Gastroesophageal sphincter (tissue), 4 donors: ENCODE data around the gene STPG4. TPM values are rescaled to one million over a fixed set of nuclear protein-coding genes. Genes with fewer than 3 reads are reported as not detected.

Experiments used
- ATAC-seq: fragments of 150-250 bp; one replicate; pipeline ENCODE4 v1.9.1; 2016; ENCODE audit warnings: mild to moderate bottlenecking, moderate library complexity
- H3K27ac ChIP-seq, 4 donors: fragments of 200-600 bp; sonication (generic) in 3 of 4; 1 replicate in 3 of 4; 2 replicates in 1 of 4; pipeline ENCODE4 v1.5.1; 2016 to 2019
- H3K27me3 ChIP-seq: fragments of 200-600 bp; sonication (generic); one replicate; pipeline ENCODE4 v1.5.1; 2019
- H3K36me3 ChIP-seq, 2 donors: fragments of 200-600 bp; sonication (generic); one replicate each; pipeline ENCODE4 v1.5.1; 2019; ENCODE audit warnings: control low read depth in 1 of 2
- H3K4me1 ChIP-seq, 3 donors: fragments of 200-600 bp; sonication (generic); 1 replicate in 2 of 3; 2 replicates in 1 of 3; pipeline ENCODE4 v1.5.1; 2016 to 2019; ENCODE audit warnings: control low read depth in 2 of 3
- H3K4me3 ChIP-seq, 2 donors: fragments of 200-600 bp; sonication (generic); one replicate each; pipeline ENCODE4 v1.5.1; 2019; ENCODE audit warnings: mild to moderate bottlenecking in 1 of 2, moderate library complexity in 1 of 2
- H3K9me3 ChIP-seq, 3 donors: fragments of 200-600 bp; sonication (generic); one replicate each; pipeline ENCODE4 v1.5.1; 2017 to 2019; ENCODE audit warnings: control low read depth in 2 of 3
- EP300 ChIP-seq: sonication (generic); formaldehyde crosslinking; IDR thresholded peaks from one replicate; pipeline ENCODE4 v1.6.1; 2017; ENCODE audit warnings: antibody characterized with exemption, mild to moderate bottlenecking
- POLR2A ChIP-seq, 2 donors: fragments of 450-650 bp; IDR thresholded peaks; one replicate each; pipeline ENCODE4 v1.6.1; 2017; ENCODE audit warnings: antibody characterized with exemption in 2 of 2, mild to moderate bottlenecking in 2 of 2, moderate library complexity in 1 of 2
- POLR2AphosphoS5 ChIP-seq: sonication (generic); formaldehyde crosslinking; IDR thresholded peaks from one replicate; pipeline ENCODE4 v1.6.1; 2017; ENCODE audit warnings: antibody characterized with exemption
- WGBS, 2 donors: methylation state at CpG; one replicate each; pipeline ENCODE4 v1.1.5; 2018; ENCODE audit warnings: low coverage in 1 of 2; 5-methylcytosine and 5-hydroxymethylcytosine counted together
- total RNA-seq, 4 donors: library from RNA; depleted of rRNA; stranded (reverse); fragments of >200 nt; gene quantifications; one replicate each; pipeline ENCODE4 v1.1.0, GENCODE V29; 2016
- TF ChIP-seq, protein P1 (sequence below), 4 experiments: fragments of 200-600 bp in 2 of 4; fragments of 450-650 bp in 2 of 4; sonication (generic) in 1 of 4; IDR thresholded peaks; one replicate each; pipeline ENCODE4 v1.5.1; 2017 to 2019; ENCODE audit warnings: antibody characterized with exemption in 4 of 4, mild to moderate bottlenecking in 2 of 4, moderate library complexity in 2 of 4

The STPG4 gene
- total RNA-seq, 4 donors from 2014 or later: 0.23 to 0.67 TPM; not detected in 2

DNA sequence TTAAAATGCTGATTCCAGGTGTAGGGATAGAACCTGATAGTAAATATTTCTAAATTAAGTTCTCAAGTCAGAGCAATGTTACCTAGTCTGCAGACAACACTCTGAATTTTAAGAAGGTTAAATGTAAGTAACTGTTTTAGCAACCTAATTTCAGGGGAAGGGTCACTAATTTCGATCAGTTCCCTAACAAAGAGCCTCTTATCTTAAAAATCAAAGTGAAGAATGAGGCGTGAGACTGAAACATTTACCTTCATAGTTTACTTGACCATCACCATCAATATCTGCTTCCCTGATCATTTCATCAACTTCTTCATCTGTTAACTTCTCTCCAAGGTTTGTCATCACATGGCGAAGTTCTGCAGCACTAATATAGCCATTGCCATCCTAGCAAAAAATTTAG, 6.4 kb upstream of the STPG4 start:
- Histone ChIP-seq H3K27ac (no peak overlapping the region), H3K4me3 (no peak overlapping the region), H3K4me1 (peaks cover 9 to 53% (median 14%) of the 10 kb centered on the region in 3 donors), H3K27me3 (no peaks in the 10 kb centered on the region), H3K9me3 (no peaks in the 10 kb centered on the region), H3K36me3 (peaks cover 0 to 64% of the 10 kb centered on the region in 2 donors)
- no peak for ATAC-seq
- 85 to 91% methylated on average over 3 of the region's 3 CpGs for WGBS, 2 donors
- TF ChIP-seq POLR2A (IDR thresholded peaks at IDR 0.05) (no peak), POLR2AphosphoS5 (no peak), EP300 (no peak)
- TF ChIP-seq, protein P1, sequence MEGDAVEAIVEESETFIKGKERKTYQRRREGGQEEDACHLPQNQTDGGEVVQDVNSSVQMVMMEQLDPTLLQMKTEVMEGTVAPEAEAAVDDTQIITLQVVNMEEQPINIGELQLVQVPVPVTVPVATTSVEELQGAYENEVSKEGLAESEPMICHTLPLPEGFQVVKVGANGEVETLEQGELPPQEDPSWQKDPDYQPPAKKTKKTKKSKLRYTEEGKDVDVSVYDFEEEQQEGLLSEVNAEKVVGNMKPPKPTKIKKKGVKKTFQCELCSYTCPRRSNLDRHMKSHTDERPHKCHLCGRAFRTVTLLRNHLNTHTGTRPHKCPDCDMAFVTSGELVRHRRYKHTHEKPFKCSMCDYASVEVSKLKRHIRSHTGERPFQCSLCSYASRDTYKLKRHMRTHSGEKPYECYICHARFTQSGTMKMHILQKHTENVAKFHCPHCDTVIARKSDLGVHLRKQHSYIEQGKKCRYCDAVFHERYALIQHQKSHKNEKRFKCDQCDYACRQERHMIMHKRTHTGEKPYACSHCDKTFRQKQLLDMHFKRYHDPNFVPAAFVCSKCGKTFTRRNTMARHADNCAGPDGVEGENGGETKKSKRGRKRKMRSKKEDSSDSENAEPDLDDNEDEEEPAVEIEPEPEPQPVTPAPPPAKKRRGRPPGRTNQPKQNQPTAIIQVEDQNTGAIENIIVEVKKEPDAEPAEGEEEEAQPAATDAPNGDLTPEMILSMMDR (IDR thresholded peaks at IDR 0.05): no peak

DNA sequence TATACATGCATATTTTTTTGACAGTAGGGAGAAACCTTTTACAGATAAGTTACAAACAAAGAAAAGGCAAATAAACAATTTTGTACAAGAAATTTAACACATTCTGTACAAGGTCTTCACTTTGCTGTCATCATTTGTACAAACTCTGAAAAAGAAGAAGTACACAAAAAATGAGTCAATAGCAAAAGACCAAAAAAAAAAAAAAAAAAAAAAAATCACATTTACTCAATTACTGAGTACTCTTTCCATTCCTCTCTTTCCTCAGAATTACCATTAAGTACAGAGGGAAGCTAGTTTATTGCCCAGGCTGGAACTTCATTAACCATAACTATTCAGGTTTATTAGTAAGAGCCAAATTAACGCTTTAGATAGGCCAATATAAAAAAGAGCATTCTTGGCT, 5.6 kb upstream of the STPG4 start:
- Histone ChIP-seq H3K36me3 (peaks cover 0 to 66% of the 10 kb centered on the region in 2 donors), H3K27ac (no peak overlapping the region), H3K27me3 (no peaks in the 10 kb centered on the region), H3K4me3 (no peak overlapping the region), H3K9me3 (no peaks in the 10 kb centered on the region), H3K4me1 (peaks cover 7 to 45% (median 9%) of the 10 kb centered on the region in 3 donors)
- WGBS, 2 donors: 80 to 95% methylated on average over 1 of the region's 1 CpG
- no peak for ATAC-seq
- TF ChIP-seq POLR2AphosphoS5: no peak
- no peak for TF ChIP-seq EP300
- TF ChIP-seq, protein P1 (IDR thresholded peaks at IDR 0.05): no peak
- no peak for TF ChIP-seq POLR2A (IDR thresholded peaks at IDR 0.05)

DNA sequence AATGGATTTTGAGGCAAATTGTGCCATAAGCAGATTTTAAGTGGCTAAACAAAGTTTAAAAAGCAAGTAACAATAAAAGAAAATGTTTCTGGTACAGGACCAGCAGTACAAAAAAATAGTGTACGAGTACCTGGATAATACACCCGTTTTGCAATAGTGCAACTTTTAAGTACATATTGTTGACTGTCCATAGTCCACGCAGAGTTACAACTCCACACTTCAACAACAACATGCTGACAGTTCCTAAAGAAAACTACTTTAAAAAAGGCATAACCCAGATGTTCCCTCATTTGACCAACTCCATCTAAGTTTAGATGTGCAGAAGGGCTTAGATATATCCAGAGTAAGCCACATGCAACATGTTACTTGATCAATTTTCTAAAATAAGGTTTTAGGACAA, 5.1 kb upstream of the STPG4 start:
- no peak for ATAC-seq
- H3K27me3 ChIP-seq: no peaks in the 10 kb centered on the region
- TF ChIP-seq EP300: no peak
- no peak for TF ChIP-seq POLR2AphosphoS5
- no peak for TF ChIP-seq POLR2A (IDR thresholded peaks at IDR 0.05)
- TF ChIP-seq, protein P1 (IDR thresholded peaks at IDR 0.05): no peak
- H3K36me3 ChIP-seq: peaks cover 0 to 71% of the 10 kb centered on the region in 2 donors
- WGBS, 2 donors: 86 to 88% methylated on average over 3 of the region's 3 CpGs
- H3K9me3 ChIP-seq: no peaks in the 10 kb centered on the region
- peaks cover 4 to 40% (median 9%) of the 10 kb centered on the region in 3 donors for H3K4me1 ChIP-seq
- H3K4me3 ChIP-seq: no peak overlapping the region
- no peak overlapping the region for H3K27ac ChIP-seq

DNA sequence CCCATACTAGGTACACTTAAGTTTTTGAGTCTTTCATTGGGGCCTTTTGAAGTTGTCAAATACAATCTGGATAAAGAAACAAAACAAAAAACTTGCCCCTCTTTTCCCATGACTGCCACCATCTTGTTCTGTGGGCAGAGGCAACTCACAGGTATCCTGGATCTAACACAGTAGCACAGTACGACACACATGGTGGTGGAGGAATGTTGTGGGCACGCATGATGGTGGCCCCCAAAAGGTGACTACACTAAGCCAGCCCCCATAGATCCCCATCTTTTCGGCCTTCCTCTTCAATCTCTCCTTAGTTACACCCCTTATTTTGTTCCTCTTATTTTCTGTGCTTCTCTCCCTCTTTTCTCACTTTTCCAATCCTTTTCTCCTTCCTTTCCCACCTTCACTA, 4.5 kb upstream of the STPG4 start:
- ATAC-seq: no peak
- no peaks in the 10 kb centered on the region for H3K27me3 ChIP-seq
- no peak for TF ChIP-seq POLR2A (IDR thresholded peaks at IDR 0.05)
- TF ChIP-seq EP300: no peak
- TF ChIP-seq POLR2AphosphoS5: no peak
- TF ChIP-seq, protein P1 (IDR thresholded peaks at IDR 0.05): no peak
- WGBS, 2 donors: 89% methylated on average over 3 of the region's 3 CpGs
- no peaks in the 10 kb centered on the region for H3K9me3 ChIP-seq
- no peak overlapping the region for H3K27ac ChIP-seq
- H3K4me3 ChIP-seq: no peak overlapping the region
- H3K4me1 ChIP-seq: peaks cover 0 to 34% (median 6%) of the 10 kb centered on the region in 3 donors
- H3K36me3 ChIP-seq: peaks cover 0 to 73% of the 10 kb centered on the region in 2 donors

DNA sequence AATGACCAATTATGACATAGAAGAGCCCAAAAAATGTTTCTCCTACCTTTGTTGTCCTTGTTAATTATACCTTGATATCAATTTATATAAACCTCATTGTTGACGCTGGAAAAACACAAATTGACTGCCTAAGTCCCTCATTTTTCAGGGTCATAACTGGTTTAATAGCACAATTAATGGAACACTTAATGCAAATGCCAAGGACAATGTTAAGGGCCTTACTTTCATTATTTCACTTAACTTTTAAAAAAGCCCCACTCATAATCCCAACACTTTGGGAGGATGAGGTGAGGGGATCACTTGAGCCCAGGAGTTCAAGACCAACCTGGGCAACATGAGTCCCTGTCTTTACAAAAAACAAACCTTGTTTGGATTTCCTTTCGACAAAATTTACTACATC, 3.5 kb upstream of the STPG4 start:
- TF ChIP-seq POLR2A (IDR thresholded peaks at IDR 0.05): no peak
- TF ChIP-seq, protein P1 (IDR thresholded peaks at IDR 0.05): no peak
- no peak for TF ChIP-seq EP300
- Histone ChIP-seq H3K4me3 (no peak overlapping the region), H3K9me3 (no peaks in the 10 kb centered on the region), H3K4me1 (peaks cover 0 to 28% (median 3%) of the 10 kb centered on the region in 3 donors), H3K27ac (no peak overlapping the region), H3K27me3 (no peaks in the 10 kb centered on the region), H3K36me3 (peaks cover 0 to 77% of the 10 kb centered on the region in 2 donors)
- no peak for ATAC-seq
- 94 to 100% methylated on average over 1 to 2 of the region's 2 CpGs for WGBS, 2 donors
